ENCODE data around the gene GNA15.

The GNA15 gene

DNA sequence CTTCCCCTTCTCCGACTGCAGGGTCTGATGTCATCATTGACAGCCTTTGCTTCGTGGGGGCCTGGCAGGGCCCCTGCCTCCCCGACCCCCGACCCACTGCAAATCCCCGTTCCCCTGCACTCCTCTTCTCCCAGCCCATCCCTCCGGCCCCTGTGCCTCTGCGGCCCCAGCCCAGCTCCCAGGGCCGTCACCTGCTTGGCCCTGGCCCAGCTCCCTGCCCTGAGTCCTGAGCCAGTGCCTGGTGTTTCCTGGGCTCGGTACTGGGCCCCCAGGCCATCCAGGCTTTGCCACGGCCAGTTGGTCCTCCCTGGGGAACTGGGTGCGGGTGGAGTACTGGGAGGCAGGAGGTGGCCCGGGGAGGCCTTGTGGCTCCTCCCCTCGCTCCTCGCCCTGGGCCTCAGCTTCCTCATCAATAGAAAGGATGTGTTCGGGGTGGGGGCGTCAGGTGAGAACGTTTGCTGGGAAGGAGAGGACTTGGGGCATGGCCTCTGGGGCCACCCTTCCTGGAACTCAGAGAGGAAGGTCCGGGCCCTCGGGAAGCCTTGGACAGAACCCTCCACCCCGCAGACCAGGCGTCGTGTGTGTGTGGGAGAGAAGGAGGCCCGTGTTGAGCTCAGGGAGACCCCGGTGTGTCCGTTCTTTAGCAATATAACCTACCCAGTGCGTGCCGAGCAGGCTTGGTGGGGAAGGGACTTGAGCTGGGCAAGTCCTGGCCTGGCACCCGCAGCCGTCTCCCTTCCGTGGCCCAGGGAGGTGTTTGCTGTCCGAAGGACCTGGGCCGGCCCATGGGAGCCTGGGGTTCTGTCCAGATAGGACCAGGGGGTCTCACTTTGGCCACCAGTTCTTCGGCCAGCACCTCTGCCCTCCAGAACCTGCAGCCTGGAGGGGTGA, 72.7 kb downstream of the GNA15 start:
- DNase-seq (ENCODE audit: low read depth) = no peak

DNA sequence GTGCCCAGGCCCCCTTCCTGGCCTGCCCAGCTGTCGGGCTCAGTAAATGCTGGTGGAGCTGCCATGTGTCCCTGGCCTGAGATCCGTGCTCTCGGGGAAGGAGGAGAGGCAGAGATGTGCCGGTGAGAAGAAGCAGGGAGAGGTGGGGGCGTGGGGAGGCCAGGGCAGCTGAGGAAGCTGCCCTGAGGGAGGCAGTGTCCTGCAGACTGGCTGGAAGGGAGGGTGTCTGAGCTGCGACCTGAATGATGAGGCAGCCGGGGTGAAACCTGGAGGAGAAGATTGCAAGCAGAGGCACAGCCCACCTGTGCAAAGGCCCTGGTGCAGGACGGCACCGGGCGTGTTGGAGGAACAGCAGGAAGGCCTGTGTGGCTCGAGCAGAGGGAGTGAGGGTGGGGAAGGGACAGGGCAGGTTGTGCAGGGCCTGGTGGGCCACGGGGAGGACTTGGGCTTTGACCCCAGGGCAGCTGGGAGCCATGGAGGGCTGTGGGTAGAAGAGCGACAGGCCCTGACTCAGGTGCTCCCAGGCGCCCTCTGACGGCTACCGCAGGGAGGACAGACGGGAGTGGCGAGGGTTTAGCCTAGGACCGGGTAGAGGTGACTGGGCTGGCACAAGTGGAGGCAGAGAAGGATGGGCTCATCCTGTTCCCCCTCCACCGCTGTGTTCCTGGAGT, 74.6 kb downstream of the GNA15 start:
- DNase-seq (ENCODE audit: low read depth) = no peak

DNA sequence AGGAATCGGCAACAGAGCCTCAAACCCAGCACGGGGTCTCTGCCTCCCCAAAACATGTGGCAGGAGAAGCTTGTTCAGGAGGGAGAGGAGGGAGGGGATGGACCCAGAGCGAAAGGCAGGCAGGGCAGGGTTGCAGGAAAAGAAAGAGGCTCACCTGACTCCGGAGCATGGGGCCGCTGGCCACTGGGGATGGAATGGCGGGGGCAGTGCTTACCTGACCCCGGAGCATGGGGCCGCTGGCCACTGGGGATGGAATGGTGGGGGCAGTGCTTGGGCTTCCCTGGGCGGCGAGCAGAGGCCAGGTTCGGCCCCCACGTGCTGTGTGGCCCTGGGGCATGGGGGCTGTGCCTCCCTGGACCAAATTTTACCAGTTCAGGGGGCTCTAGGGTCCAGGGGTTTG, 75.4 kb downstream of the GNA15 start:
- no peak for DNase-seq (ENCODE audit: low read depth)

DNA sequence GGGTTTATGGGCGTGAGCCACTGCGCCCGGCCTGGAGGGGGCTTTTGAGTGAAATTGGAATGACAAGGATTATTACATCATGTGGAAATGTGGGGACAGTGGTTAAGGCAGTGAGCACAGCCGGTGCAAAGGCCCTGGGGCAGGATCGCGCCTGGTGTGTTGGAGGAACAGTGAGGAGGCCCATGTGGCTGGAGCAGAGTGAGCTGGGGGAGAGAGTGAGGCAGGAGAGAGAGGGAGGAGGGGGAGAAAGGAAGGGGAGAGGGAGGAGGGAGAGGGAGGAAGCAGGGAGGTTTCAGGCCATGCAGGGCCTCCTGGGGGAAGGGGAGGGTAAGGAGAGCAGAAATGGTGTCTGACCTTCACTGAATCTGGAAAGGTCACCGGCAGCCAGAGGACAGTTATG, 77.3 kb downstream of the GNA15 start:
- DNase-seq (ENCODE audit: low read depth) = no peak
